ENCODE measurements around the gene ZNF280B.

GRCh38 chr22:22461111-22461510, 47.4 kb downstream of the ZNF280B start:
- TF ChIP-seq CTCF (IDR thresholded peaks at IDR 0.05) (no peak), EZH2 (IDR thresholded peaks at IDR 0.05; ENCODE audit: borderline replicate concordance, insufficient read depth, low read depth, low read length, poor library complexity, severe bottlenecking) (no peak)
